GM12801 (cell line): ENCODE measurements around the gene RALGAPA2.

ENCODE experiments used
- CTCF ChIP-seq: IDR thresholded peaks from one replicate; pipeline ENCODE4 v1.5.1; 2011; ENCODE audit warnings: control low read depth; ENCODE audit not compliant: insufficient read length; ENCODE audit errors: extremely low read depth

RALGAPA2 gene

GRCh38 chr20:20436689-20437088 is 275.8 kb downstream of the RALGAPA2 start:
- TF ChIP-seq CTCF = no peak

GRCh38 chr20:20435453-20435852 is 277.0 kb downstream of the RALGAPA2 start:
- TF ChIP-seq CTCF = no peak

DNA sequence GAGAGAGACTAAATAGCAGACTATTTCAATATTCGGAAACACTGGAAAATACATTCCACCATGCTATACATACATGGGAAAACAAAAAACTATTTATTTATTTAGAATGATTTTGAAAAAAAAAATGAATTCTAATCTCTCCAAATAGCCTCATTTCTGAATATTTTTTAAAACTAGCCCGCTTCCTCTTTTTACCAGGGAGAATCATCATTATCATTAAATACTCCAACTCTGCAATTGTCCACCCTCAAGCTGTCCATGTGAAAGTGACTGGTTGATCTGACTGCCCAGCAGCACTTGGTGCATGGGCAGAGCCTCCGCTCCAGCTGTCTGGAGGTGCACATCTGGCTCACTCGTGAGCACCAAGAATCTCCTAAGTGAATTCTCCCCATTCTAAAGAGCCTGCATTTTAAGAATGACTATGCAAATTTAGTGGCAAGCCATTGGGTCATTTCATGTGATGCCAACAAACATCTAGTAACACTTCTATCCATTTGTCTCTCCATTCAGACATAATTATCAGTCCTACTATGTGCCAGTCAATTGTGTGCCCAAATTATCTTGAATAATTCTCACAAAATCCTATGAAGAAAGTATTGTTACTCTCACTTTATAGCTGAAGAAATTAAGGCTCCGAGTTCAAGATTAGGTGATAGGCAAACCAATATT is 279.7 kb downstream of the RALGAPA2 start:
- TF ChIP-seq CTCF = no peak

DNA sequence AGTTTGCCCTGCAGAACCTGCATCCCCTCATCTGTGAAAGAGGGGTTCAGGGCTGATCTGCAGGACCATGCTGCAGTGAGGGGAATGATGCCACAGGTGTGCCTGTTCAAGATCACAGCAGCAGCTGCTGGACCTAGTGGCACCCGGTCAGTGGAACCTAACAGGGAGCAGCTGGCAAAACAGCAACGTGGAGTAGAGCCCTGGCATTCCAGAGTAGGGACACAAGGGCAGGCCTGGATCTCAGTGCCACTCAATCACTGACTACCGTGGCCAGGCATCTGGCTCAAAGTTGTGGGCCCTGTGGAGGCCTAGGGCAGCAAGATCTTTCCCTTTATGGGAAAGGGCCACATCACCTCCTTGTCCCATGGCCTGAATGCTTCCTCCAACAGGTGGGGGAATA is 282.4 kb downstream of the RALGAPA2 start:
- TF ChIP-seq CTCF = no peak

DNA sequence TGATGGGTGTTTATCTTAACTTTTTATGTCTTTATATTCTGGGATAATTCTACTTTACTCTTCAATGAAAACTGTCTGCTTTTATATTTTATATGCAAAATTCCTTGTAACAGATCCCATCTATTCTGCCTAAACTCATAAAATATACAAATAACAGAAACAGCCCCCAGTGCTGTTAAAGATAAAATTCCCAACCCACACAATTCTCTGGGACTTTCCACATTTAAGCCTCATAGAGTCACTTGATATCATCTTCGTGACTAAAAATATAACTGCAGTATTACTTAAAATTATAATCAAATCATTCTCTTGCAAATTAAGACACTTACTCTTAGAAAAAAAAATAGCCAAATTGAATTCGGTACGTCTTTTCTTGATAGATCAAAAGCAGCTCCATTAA is 284.4 kb downstream of the RALGAPA2 start:
- no peak for TF ChIP-seq CTCF

- no peak for TF ChIP-seq CTCF
Observed at GRCh38 chr20:20427227-20427864, 285.1 kb downstream of the RALGAPA2 start.

DNA sequence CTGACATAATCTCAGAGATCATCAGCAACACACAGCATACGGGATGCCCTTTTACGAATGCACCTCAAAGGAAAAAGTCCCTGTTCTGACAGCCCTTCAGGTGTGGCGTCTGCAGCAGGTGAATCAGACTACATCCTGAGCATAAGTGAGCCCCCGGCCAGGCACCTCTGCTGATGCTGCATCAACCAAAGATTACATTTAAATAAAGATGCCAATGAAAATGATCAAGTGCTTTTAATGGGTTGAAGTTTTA is 285.9 kb downstream of the RALGAPA2 start:
- no peak for TF ChIP-seq CTCF
